HEK293 (cell line): Measurements from ENCODE around the gene APOH.

Experiments
- CTCF ChIA-PET: fragments of 350-600 bp; formaldehyde crosslinking; extraction: SDS; loops from one replicate; lab custom pipeline; 2021; ENCODE audit warnings: antibody characterized with exemption; lab: Yijun Ruan, JAX
- POLR2A ChIA-PET: fragments of 300-600 bp; formaldehyde crosslinking; extraction: SDS; loops from one replicate; lab custom pipeline; 2020; ENCODE audit warnings: antibody characterized with exemption, inconsistent platforms; lab: Yijun Ruan, JAX
- H3K27ac ChIP-seq: fragments of 200-500 bp; sonication (Bioruptor generic); 2 replicates; pipeline ENCODE4 v1.5.1; 2014; ENCODE audit warnings: low read depth, low read length, control low read depth, inconsistent platforms; ENCODE audit errors: extremely low read depth
- H3K36me3 ChIP-seq, 2 experiments: fragments of 200-500 bp in 1 of 2; sonication (Bioruptor generic) in 1 of 2; 1 replicate in 1 of 2; 2 replicates in 1 of 2; pipeline ENCODE4 v1.5.1; 2014 to 2017; ENCODE audit warnings: inconsistent platforms in 2 of 2, low read length in 2 of 2; ENCODE audit not compliant: control insufficient read depth in 2 of 2, insufficient read depth in 1 of 2
- H3K4me1 ChIP-seq: fragments of 200-500 bp; sonication (Bioruptor generic); 2 replicates; pipeline ENCODE4 v1.5.1; 2014; ENCODE audit warnings: mild to moderate bottlenecking, low read length, inconsistent platforms; ENCODE audit not compliant: control insufficient read depth, insufficient read depth
- H3K4me3 ChIP-seq: 2 replicates; pipeline ENCODE4 v1.5.1; 2011; ENCODE audit warnings: low read depth, mild to moderate bottlenecking, control low read depth, low read length, moderate library complexity
- H3K9me3 ChIP-seq: fragments of 200-500 bp; sonication (Bioruptor generic); 2 replicates; pipeline ENCODE4 v1.5.1; 2014; ENCODE audit warnings: low read depth, low read length, inconsistent platforms; ENCODE audit not compliant: control insufficient read depth, insufficient read depth
- BCL11B ChIP-seq: fragments of 450-650 bp; formaldehyde crosslinking; IDR thresholded peaks from 2 replicates; pipeline ENCODE4 v1.5.1; 2016; ENCODE audit warnings: low read depth, missing biosample characterization, missing genetic modification characterization
- KLF10 ChIP-seq: fragments of 450-650 bp; IDR thresholded peaks from 2 replicates; pipeline ENCODE4 v1.5.1; 2018; ENCODE audit warnings: missing biosample characterization, mild to moderate bottlenecking, missing genetic modification characterization
- KLF16 ChIP-seq: fragments of 450-650 bp; formaldehyde crosslinking; IDR thresholded peaks from 2 replicates; pipeline ENCODE4 v1.5.1; 2017; ENCODE audit warnings: missing biosample characterization, missing genetic modification characterization
- MYNN ChIP-seq: fragments of 450-650 bp; formaldehyde crosslinking; IDR thresholded peaks from 2 replicates; pipeline ENCODE4 v1.5.1; 2016; ENCODE audit warnings: missing biosample characterization, missing genetic modification characterization, borderline replicate concordance
- SCRT2 ChIP-seq: fragments of 450-650 bp; formaldehyde crosslinking; IDR thresholded peaks from 2 replicates; pipeline ENCODE4 v1.5.1; 2016; ENCODE audit warnings: missing biosample characterization, missing genetic modification characterization
- SETDB1 ChIP-seq: IDR thresholded peaks from one replicate; pipeline ENCODE4 v1.6.1; 2017; ENCODE audit warnings: mild to moderate bottlenecking, low read length, moderate library complexity, mixed read lengths; ENCODE audit not compliant: insufficient read length
- SP3 ChIP-seq: fragments of 450-650 bp; formaldehyde crosslinking; IDR thresholded peaks from 2 replicates; pipeline ENCODE4 v1.5.1; 2016; ENCODE audit warnings: missing biosample characterization, missing genetic modification characterization
- SP7 ChIP-seq: fragments of 450-650 bp; formaldehyde crosslinking; IDR thresholded peaks from 2 replicates; pipeline ENCODE4 v1.5.1; 2016; ENCODE audit warnings: missing biosample characterization, missing genetic modification characterization
- ZBTB1 ChIP-seq: fragments of 450-650 bp; formaldehyde crosslinking; IDR thresholded peaks from 2 replicates; pipeline ENCODE4 v1.5.1; 2016; ENCODE audit warnings: missing biosample characterization, missing genetic modification characterization
- ZBTB26 ChIP-seq: fragments of 450-650 bp; formaldehyde crosslinking; optimal IDR thresholded peaks from 2 replicates; pipeline ENCODE3; 2016; ENCODE audit warnings: missing biosample characterization, mild to moderate bottlenecking, missing genetic modification characterization
- ZBTB8A ChIP-seq: fragments of 450-650 bp; formaldehyde crosslinking; IDR thresholded peaks from 2 replicates; pipeline ENCODE4 v1.5.1; 2016; ENCODE audit warnings: missing biosample characterization, missing genetic modification characterization
- ZFHX2 ChIP-seq: fragments of 450-650 bp; formaldehyde crosslinking; conservative IDR thresholded peaks from 2 replicates; pipeline ENCODE4 v1.5.1; 2016; ENCODE audit warnings: missing biosample characterization, missing genetic modification characterization
- ZFP69B ChIP-seq: fragments of 450-650 bp; formaldehyde crosslinking; IDR thresholded peaks from 2 replicates; pipeline ENCODE4 v1.5.1; 2016; ENCODE audit warnings: missing biosample characterization, missing genetic modification characterization
- ZIC2 ChIP-seq: fragments of 450-650 bp; formaldehyde crosslinking; IDR thresholded peaks from 2 replicates; pipeline ENCODE4 v1.5.1; 2016; ENCODE audit warnings: missing biosample characterization, missing genetic modification characterization
- ZNF157 ChIP-seq: fragments of 450-650 bp; formaldehyde crosslinking; IDR thresholded peaks from 2 replicates; pipeline ENCODE4 v1.5.1; 2016; ENCODE audit warnings: missing biosample characterization, missing genetic modification characterization
- ZNF335 ChIP-seq: fragments of 450-650 bp; formaldehyde crosslinking; conservative IDR thresholded peaks from 2 replicates; pipeline ENCODE4 v1.5.1; 2016; ENCODE audit warnings: missing biosample characterization, missing genetic modification characterization
- ZNF394 ChIP-seq: fragments of 450-650 bp; formaldehyde crosslinking; IDR thresholded peaks from 2 replicates; pipeline ENCODE4 v1.5.1; 2016; ENCODE audit warnings: missing biosample characterization, missing genetic modification characterization, mild to moderate bottlenecking, moderate library complexity, borderline replicate concordance
- ZNF501 ChIP-seq: fragments of 450-650 bp; formaldehyde crosslinking; IDR thresholded peaks from 2 replicates; pipeline ENCODE4 v1.5.1; 2016; ENCODE audit warnings: missing biosample characterization, missing genetic modification characterization
- ZNF549 ChIP-seq: fragments of 450-650 bp; IDR thresholded peaks from 2 replicates; pipeline ENCODE4 v1.5.1; 2018; ENCODE audit warnings: missing biosample characterization, missing genetic modification characterization, mild to moderate bottlenecking, inconsistent platforms, moderate library complexity
- TF ChIP-seq, protein P1 (sequence below): fragments of 450-650 bp; formaldehyde crosslinking; IDR thresholded peaks from 2 replicates; pipeline ENCODE4 v1.5.1; 2016; ENCODE audit warnings: missing biosample characterization, missing genetic modification characterization
- TF ChIP-seq, protein P2 (sequence below): fragments of 450-650 bp; formaldehyde crosslinking; IDR thresholded peaks from 2 replicates; pipeline ENCODE4 v1.5.1; 2016; ENCODE audit warnings: missing biosample characterization, missing genetic modification characterization
- TF ChIP-seq, protein P3 (sequence below): fragments of 450-650 bp; formaldehyde crosslinking; IDR thresholded peaks from 2 replicates; pipeline ENCODE4 v1.5.1; 2016; ENCODE audit warnings: missing biosample characterization, missing genetic modification characterization
- TF ChIP-seq, protein P4 (sequence below): fragments of 450-650 bp; formaldehyde crosslinking; IDR thresholded peaks from 2 replicates; pipeline ENCODE4 v1.5.1; 2016; ENCODE audit warnings: missing biosample characterization, missing genetic modification characterization
- TF ChIP-seq, protein P5 (sequence below): fragments of 450-650 bp; formaldehyde crosslinking; IDR thresholded peaks from 2 replicates; pipeline ENCODE4 v1.5.1; 2017; ENCODE audit warnings: missing biosample characterization, missing genetic modification characterization

The APOH gene

GRCh38 chr17:66191593-66192377 lies 37.4 kb downstream of the APOH start, which contains the start of gene CEP112:
Gene CEP112, minus strand, starts transcription at chr17:66192133.
- Histone ChIP-seq H3K27ac (peak within 1 kb of the TSS; percentile 84), H3K9me3 (no peaks in the 10 kb centered on the region)
- POLR2A ChIA-PET: no interaction called here
- peak; percentile 75; the same call in 1 of the 2 replicates for TF ChIP-seq KLF16
- TF ChIP-seq SCRT2 (tag by site-specific recombination): peak; percentile 99
- TF ChIP-seq, protein P1, sequence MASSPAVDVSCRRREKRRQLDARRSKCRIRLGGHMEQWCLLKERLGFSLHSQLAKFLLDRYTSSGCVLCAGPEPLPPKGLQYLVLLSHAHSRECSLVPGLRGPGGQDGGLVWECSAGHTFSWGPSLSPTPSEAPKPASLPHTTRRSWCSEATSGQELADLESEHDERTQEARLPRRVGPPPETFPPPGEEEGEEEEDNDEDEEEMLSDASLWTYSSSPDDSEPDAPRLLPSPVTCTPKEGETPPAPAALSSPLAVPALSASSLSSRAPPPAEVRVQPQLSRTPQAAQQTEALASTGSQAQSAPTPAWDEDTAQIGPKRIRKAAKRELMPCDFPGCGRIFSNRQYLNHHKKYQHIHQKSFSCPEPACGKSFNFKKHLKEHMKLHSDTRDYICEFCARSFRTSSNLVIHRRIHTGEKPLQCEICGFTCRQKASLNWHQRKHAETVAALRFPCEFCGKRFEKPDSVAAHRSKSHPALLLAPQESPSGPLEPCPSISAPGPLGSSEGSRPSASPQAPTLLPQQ: peak; percentile 95
- no peak for TF ChIP-seq SETDB1
- no peak for TF ChIP-seq ZNF157 (tag by site-specific recombination)
- no peak for TF ChIP-seq ZNF549 (tag by site-specific recombination)
- TF ChIP-seq ZNF394 (tag by site-specific recombination): no peak
- TF ChIP-seq ZNF501 (tag by site-specific recombination): no peak
- TF ChIP-seq ZFHX2: peak; percentile 96
- peak; percentile 69 for TF ChIP-seq ZNF335
- TF ChIP-seq SP3 (tag by site-specific recombination): peak; percentile 92
- no peak for TF ChIP-seq BCL11B (tag by site-specific recombination)
- TF ChIP-seq ZBTB8A (tag by site-specific recombination): peak; percentile 20; the same call in 1 of the 2 replicates
- TF ChIP-seq KLF10 (tag by site-specific recombination): peak; percentile 46; the same call in 1 of the 2 replicates
- peak; percentile 31; the same call in 1 of the 2 replicates for TF ChIP-seq ZIC2
- TF ChIP-seq MYNN (tag by site-specific recombination): peak; percentile 97
- TF ChIP-seq ZFP69B: peak; percentile 95
- TF ChIP-seq ZBTB1: 0 out of 2 replicates have a peak, but pooled peaks have one; percentile 39
- TF ChIP-seq, protein P2, sequence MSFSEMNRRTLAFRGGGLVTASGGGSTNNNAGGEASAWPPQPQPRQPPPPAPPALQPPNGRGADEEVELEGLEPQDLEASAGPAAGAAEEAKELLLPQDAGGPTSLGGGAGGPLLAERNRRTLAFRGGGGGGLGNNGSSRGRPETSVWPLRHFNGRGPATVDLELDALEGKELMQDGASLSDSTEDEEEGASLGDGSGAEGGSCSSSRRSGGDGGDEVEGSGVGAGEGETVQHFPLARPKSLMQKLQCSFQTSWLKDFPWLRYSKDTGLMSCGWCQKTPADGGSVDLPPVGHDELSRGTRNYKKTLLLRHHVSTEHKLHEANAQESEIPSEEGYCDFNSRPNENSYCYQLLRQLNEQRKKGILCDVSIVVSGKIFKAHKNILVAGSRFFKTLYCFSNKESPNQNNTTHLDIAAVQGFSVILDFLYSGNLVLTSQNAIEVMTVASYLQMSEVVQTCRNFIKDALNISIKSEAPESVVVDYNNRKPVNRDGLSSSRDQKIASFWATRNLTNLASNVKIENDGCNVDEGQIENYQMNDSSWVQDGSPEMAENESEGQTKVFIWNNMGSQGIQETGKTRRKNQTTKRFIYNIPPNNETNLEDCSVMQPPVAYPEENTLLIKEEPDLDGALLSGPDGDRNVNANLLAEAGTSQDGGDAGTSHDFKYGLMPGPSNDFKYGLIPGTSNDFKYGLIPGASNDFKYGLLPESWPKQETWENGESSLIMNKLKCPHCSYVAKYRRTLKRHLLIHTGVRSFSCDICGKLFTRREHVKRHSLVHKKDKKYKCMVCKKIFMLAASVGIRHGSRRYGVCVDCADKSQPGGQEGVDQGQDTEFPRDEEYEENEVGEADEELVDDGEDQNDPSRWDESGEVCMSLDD (tag by site-specific recombination): peak; percentile 28; the same call in 1 of the 2 replicates
- TF ChIP-seq SP7: peak; percentile 38
- TF ChIP-seq, protein P3, sequence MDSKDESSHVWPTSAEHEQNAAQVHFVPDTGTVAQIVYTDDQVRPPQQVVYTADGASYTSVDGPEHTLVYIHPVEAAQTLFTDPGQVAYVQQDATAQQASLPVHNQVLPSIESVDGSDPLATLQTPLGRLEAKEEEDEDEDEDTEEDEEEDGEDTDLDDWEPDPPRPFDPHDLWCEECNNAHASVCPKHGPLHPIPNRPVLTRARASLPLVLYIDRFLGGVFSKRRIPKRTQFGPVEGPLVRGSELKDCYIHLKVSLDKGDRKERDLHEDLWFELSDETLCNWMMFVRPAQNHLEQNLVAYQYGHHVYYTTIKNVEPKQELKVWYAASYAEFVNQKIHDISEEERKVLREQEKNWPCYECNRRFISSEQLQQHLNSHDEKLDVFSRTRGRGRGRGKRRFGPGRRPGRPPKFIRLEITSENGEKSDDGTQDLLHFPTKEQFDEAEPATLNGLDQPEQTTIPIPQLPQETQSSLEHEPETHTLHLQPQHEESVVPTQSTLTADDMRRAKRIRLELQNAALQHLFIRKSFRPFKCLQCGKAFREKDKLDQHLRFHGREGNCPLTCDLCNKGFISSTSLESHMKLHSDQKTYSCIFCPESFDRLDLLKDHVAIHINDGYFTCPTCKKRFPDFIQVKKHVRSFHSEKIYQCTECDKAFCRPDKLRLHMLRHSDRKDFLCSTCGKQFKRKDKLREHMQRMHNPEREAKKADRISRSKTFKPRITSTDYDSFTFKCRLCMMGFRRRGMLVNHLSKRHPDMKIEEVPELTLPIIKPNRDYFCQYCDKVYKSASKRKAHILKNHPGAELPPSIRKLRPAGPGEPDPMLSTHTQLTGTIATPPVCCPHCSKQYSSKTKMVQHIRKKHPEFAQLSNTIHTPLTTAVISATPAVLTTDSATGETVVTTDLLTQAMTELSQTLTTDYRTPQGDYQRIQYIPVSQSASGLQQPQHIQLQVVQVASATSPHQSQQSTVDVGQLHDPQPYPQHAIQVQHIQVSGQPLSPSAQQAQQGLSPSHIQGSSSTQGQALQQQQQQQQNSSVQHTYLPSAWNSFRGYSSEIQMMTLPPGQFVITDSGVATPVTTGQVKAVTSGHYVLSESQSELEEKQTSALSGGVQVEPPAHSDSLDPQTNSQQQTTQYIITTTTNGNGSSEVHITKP (tag by site-specific recombination): peak; percentile 93
- TF ChIP-seq, protein P4, sequence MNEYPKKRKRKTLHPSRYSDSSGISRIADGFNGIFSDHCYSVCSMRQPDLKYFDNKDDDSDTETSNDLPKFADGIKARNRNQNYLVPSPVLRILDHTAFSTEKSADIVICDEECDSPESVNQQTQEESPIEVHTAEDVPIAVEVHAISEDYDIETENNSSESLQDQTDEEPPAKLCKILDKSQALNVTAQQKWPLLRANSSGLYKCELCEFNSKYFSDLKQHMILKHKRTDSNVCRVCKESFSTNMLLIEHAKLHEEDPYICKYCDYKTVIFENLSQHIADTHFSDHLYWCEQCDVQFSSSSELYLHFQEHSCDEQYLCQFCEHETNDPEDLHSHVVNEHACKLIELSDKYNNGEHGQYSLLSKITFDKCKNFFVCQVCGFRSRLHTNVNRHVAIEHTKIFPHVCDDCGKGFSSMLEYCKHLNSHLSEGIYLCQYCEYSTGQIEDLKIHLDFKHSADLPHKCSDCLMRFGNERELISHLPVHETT (tag by site-specific recombination): no peak
- TF ChIP-seq, protein P5, sequence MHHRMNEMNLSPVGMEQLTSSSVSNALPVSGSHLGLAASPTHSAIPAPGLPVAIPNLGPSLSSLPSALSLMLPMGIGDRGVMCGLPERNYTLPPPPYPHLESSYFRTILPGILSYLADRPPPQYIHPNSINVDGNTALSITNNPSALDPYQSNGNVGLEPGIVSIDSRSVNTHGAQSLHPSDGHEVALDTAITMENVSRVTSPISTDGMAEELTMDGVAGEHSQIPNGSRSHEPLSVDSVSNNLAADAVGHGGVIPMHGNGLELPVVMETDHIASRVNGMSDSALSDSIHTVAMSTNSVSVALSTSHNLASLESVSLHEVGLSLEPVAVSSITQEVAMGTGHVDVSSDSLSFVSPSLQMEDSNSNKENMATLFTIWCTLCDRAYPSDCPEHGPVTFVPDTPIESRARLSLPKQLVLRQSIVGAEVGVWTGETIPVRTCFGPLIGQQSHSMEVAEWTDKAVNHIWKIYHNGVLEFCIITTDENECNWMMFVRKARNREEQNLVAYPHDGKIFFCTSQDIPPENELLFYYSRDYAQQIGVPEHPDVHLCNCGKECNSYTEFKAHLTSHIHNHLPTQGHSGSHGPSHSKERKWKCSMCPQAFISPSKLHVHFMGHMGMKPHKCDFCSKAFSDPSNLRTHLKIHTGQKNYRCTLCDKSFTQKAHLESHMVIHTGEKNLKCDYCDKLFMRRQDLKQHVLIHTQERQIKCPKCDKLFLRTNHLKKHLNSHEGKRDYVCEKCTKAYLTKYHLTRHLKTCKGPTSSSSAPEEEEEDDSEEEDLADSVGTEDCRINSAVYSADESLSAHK (tag by site-specific recombination): peak; percentile 78
- TF ChIP-seq ZBTB26 (tag by site-specific recombination): peak; percentile 84

More at GRCh38 chr17:66191593-66192377, 37.4 kb downstream of the APOH start, which contains the start of gene CEP112:
- CTCF ChIA-PET: interaction anchor here (0.6 to 2.6 kb wide), 5 partner anchors 9 to 960 kb away, joined by 3 to 11 read pairs (median 4); no protein-coding TSS in a partner anchor
- peaks cover 0 to 7% of the 10 kb centered on the region in 2 experiments for H3K36me3 ChIP-seq
- peak within 1 kb of the TSS; percentile 77 for H3K4me3 ChIP-seq
- peaks cover 9% of the 10 kb centered on the region for H3K4me1 ChIP-seq
